SK-N-SH (cell line): ENCODE data around the gene NUP50.

ENCODE experiments used
- CHD2 ChIP-seq: fragments of 150-350 bp; IDR thresholded peaks from 2 replicates; pipeline ENCODE4 v1.6.1; 2018; ENCODE audit warnings: low read length; ENCODE audit not compliant: partially characterized antibody
- CTCF ChIP-seq: fragments of 200-600 bp; sonication (generic); IDR thresholded peaks from 2 replicates; pipeline ENCODE4 v1.6.1; 2017; ENCODE audit warnings: antibody characterized with exemption, mild to moderate bottlenecking, moderate library complexity
- FOXM1 ChIP-seq: IDR thresholded peaks from 2 replicates; pipeline ENCODE4 v1.4.0; 2012; ENCODE audit warnings: low read depth, mild to moderate bottlenecking
- GABPA ChIP-seq: IDR thresholded peaks from 2 replicates; pipeline ENCODE4 v1.4.0; 2012; ENCODE audit warnings: low read depth, mild to moderate bottlenecking
- JUND ChIP-seq: IDR thresholded peaks from 2 replicates; pipeline ENCODE4 v1.4.0; 2012
- MAX ChIP-seq: IDR thresholded peaks from 2 replicates; pipeline ENCODE4 v1.4.0; 2012; ENCODE audit warnings: low read depth
- MEF2A ChIP-seq: IDR thresholded peaks from 2 replicates; pipeline ENCODE4 v1.4.0; 2012; ENCODE audit warnings: low read depth, borderline replicate concordance
- POLR2AphosphoS5 ChIP-seq: IDR thresholded peaks from 2 replicates; pipeline ENCODE4 v1.6.1; 2012; ENCODE audit warnings: low read depth, low read length
- REST ChIP-seq: IDR thresholded peaks from 2 replicates; pipeline ENCODE4 v1.6.1; 2012; ENCODE audit warnings: mild to moderate bottlenecking, low read depth, low read length, moderate library complexity
- SIN3A ChIP-seq: IDR thresholded peaks from 2 replicates; pipeline ENCODE4 v1.6.1; 2012; ENCODE audit warnings: low read depth, mild to moderate bottlenecking, low read length, moderate library complexity, borderline replicate concordance
- SMC3 ChIP-seq: IDR thresholded peaks from 2 replicates; pipeline ENCODE4 v1.6.1; 2012; ENCODE audit warnings: low read depth, low read length, improper control_type of control experiment
- USF1 ChIP-seq: IDR thresholded peaks from 2 replicates; pipeline ENCODE4 v1.4.0; 2012; ENCODE audit warnings: low read depth, borderline replicate concordance
- USF2 ChIP-seq: fragments of 150-350 bp; IDR thresholded peaks from 2 replicates; pipeline ENCODE4 v1.6.1; 2017; ENCODE audit warnings: antibody characterized with exemption, low read length, low read depth, borderline replicate concordance
- YY1 ChIP-seq: IDR thresholded peaks from 2 replicates; pipeline ENCODE4 v1.4.0; 2012; ENCODE audit warnings: low read depth, mild to moderate bottlenecking

GRCh38 chr22:45227645-45228400 is 64.1 kb downstream of the NUP50 start:
- no peak for TF ChIP-seq REST
- TF ChIP-seq MEF2A = no peak
- no peak for TF ChIP-seq CTCF
- no peak for TF ChIP-seq MAX
- TF ChIP-seq USF2 = no peak
- TF ChIP-seq SIN3A = no peak
- TF ChIP-seq SMC3 = no peak
- no peak for TF ChIP-seq FOXM1
- no peak for TF ChIP-seq POLR2AphosphoS5
- no peak for TF ChIP-seq USF1
- TF ChIP-seq YY1 = no peak
- TF ChIP-seq GABPA = no peak
- TF ChIP-seq CHD2 = no peak
- TF ChIP-seq JUND = no peak
